Panc1 (cell line): Measurements from ENCODE around the gene TMEM220. TPM values are rescaled to one million over a fixed set of nuclear protein-coding genes. Genes with fewer than 3 reads are reported as not detected.

ENCODE experiments used
- ATAC-seq: fragments of 200-7000 bp; cut with Tn5 transposase; 2 replicates; pipeline ENCODE4 v1.9.1; 2020; ENCODE audit warnings: mild to moderate bottlenecking, moderate library complexity
- BruUV-seq: library from RNA; stranded (reverse); fragments of 400-500 nt; replicated peaks from 2 replicates; lab custom pipeline; 2021; lab: Mats Ljungman, UMichigan
- CTCF ChIA-PET: fragments of 300-600 bp; sonication (Branson Sonifier 250); formaldehyde crosslinking; loops from one replicate; lab custom pipeline; 2022; ENCODE audit warnings: antibody characterized with exemption; lab: Charles Lee
- POLR2A ChIA-PET: fragments of 300-600 bp; sonication (Branson Sonifier 250); formaldehyde crosslinking; loops from one replicate; lab custom pipeline; 2022; ENCODE audit warnings: antibody characterized with exemption; lab: Charles Lee
- DNase-seq: peaks from one replicate; pipeline ENCODE4 v3.0.0-alpha.2; 2010; ENCODE audit warnings: low read depth, low spot score
- H3K27ac ChIP-seq: 2 replicates; pipeline ENCODE4 v1.5.1; 2011; ENCODE audit warnings: mild to moderate bottlenecking, low read length, inconsistent platforms
- H3K27me3 ChIP-seq: fragments of 200-500 bp; sonication (Bioruptor generic); 2 replicates; pipeline ENCODE4 v1.6.0; 2014; ENCODE audit warnings: low read length, inconsistent platforms; ENCODE audit not compliant: control insufficient read depth, insufficient read depth
- H3K36me3 ChIP-seq: fragments of 200-500 bp; sonication (Bioruptor generic); 2 replicates; pipeline ENCODE4 v1.5.1; 2014; ENCODE audit warnings: inconsistent platforms, mild to moderate bottlenecking, low read length, moderate library complexity; ENCODE audit not compliant: control insufficient read depth, insufficient read depth
- H3K4me1 ChIP-seq: 2 replicates; pipeline ENCODE4 v1.5.1; 2011; ENCODE audit warnings: inconsistent platforms, mild to moderate bottlenecking, low read length, moderate library complexity; ENCODE audit not compliant: control insufficient read depth, insufficient read depth
- H3K4me3 ChIP-seq, 2 experiments: 2 replicates each; pipeline ENCODE4 v1.5.1; 2011 to 2012; ENCODE audit warnings: low read depth in 2 of 2, low read length in 2 of 2, mild to moderate bottlenecking in 2 of 2, inconsistent platforms in 1 of 2, moderate library complexity in 1 of 2
- H3K9me3 ChIP-seq: fragments of 200-500 bp; sonication (Bioruptor generic); 2 replicates; pipeline ENCODE4 v1.5.1; 2014; ENCODE audit warnings: low read depth, mild to moderate bottlenecking, inconsistent platforms, low read length, moderate library complexity; ENCODE audit not compliant: control insufficient read depth, insufficient read depth
- CTCF ChIP-seq: fragments of 450-650 bp; IDR thresholded peaks from 2 replicates; pipeline ENCODE4 v1.5.1; 2017; ENCODE audit warnings: mild to moderate bottlenecking
- POLR2AphosphoS5 ChIP-seq: IDR thresholded peaks from 2 replicates; pipeline ENCODE4 v1.6.1; 2012; ENCODE audit warnings: mild to moderate bottlenecking, low read depth, low read length, moderate library complexity
- REST ChIP-seq, 2 experiments: IDR thresholded peaks; 2 replicates each; pipeline ENCODE4 v1.6.1; 2011 to 2012; ENCODE audit warnings: low read depth in 2 of 2, control low read depth in 1 of 2, low read length in 1 of 2, mild to moderate bottlenecking in 1 of 2, moderate library complexity in 1 of 2; ENCODE audit not compliant: insufficient read depth in 1 of 2
- SIN3A ChIP-seq: IDR thresholded peaks from 2 replicates; pipeline ENCODE4 v1.6.1; 2012; ENCODE audit warnings: low read depth, mild to moderate bottlenecking, low read length, moderate library complexity, borderline replicate concordance; ENCODE audit not compliant: insufficient read depth
- TCF7L2 ChIP-seq: IDR thresholded peaks from 2 replicates; pipeline ENCODE4 v1.6.1; 2011; ENCODE audit warnings: mild to moderate bottlenecking, low read depth, low read length, inconsistent platforms
- in situ Hi-C: cut with HindIII; loops from 2 replicates; pipeline ENCODE4 v1.10.0; 2016; ENCODE audit warnings: low sequenced_read_pairs, low pct_unique_long_range_greater_than_20kb
- intact Hi-C: fragments of 100-400 bp; cut with micrococcal nuclease; formaldehyde crosslinking; loops from one replicate; pipeline ENCODE4 v1.10.0; 2022; ENCODE audit not compliant: unreplicated experiment
- total RNA-seq: library from RNA; stranded (reverse); gene quantifications from one replicate; pipeline ENCODE4 v1.2.1, GENCODE V29; 2021; ENCODE audit not compliant: unreplicated experiment

The TMEM220 gene
- total RNA-seq, 1 experiment from 2014 or later: 9.3 TPM

- POLR2A ChIA-PET: no interaction called here
- TF ChIP-seq REST (IDR thresholded peaks at IDR 0.05; ENCODE audit: insufficient read depth in 1 of 2, low read depth in 2 of 2, low read length in 1 of 2) (no peak), POLR2AphosphoS5 (no peak), SIN3A (no peak), TCF7L2 (no peak), CTCF (no peak)
- BruUV-seq: no TSS peak
- Histone ChIP-seq H3K9me3 (no peaks in the 10 kb centered on the region), H3K36me3 (no peaks in the 10 kb centered on the region), H3K4me1 (no peaks in the 10 kb centered on the region), H3K27me3 (no peaks in the 10 kb centered on the region), H3K27ac (no peak overlapping the region), H3K4me3 (no peak overlapping the region)
- no peak for ATAC-seq
- DNase-seq: no peak
- in situ Hi-C loops (no loop called here), intact Hi-C loops (no loop called here)
- CTCF ChIA-PET: no interaction called here
Observed at GRCh38 chr17:10673312-10673711, 56.5 kb downstream of the TMEM220 start.

GRCh38 chr17:10668775-10669174 is 61.0 kb downstream of the TMEM220 start:
- intact Hi-C loops: no loop called here
- Histone ChIP-seq H3K27ac (no peak overlapping the region), H3K36me3 (no peaks in the 10 kb centered on the region), H3K4me1 (no peaks in the 10 kb centered on the region), H3K27me3 (no peaks in the 10 kb centered on the region), H3K9me3 (no peaks in the 10 kb centered on the region), H3K4me3 (no peak overlapping the region)
- ChIA-PET CTCF (no interaction called here), POLR2A (no interaction called here)
- BruUV-seq: no TSS peak
- in situ Hi-C loops: no loop called here
- DNase-seq: no peak
- TF ChIP-seq POLR2AphosphoS5: no peak
- ATAC-seq: no peak

- in situ Hi-C loops: no loop called here
- ATAC-seq: no peak
- Histone ChIP-seq H3K4me1 (no peaks in the 10 kb centered on the region), H3K36me3 (no peaks in the 10 kb centered on the region), H3K27ac (no peak overlapping the region), H3K27me3 (no peaks in the 10 kb centered on the region), H3K4me3 (no peak overlapping the region), H3K9me3 (no peaks in the 10 kb centered on the region)
- ChIA-PET CTCF (no interaction called here), POLR2A (no interaction called here)
- no TSS peak for BruUV-seq
- no peak for DNase-seq
- no peak for TF ChIP-seq REST (IDR thresholded peaks at IDR 0.05; ENCODE audit: insufficient read depth in 1 of 2, low read depth in 2 of 2, low read length in 1 of 2)
- TF ChIP-seq TCF7L2: no peak
- TF ChIP-seq POLR2AphosphoS5: no peak
- no peak for TF ChIP-seq CTCF
- TF ChIP-seq SIN3A: no peak
- intact Hi-C loops: no loop called here
Observed at GRCh38 chr17:10666906-10667305, 62.9 kb downstream of the TMEM220 start.
